CD14-positive monocyte (primary cell): ENCODE data around the gene UBE2M. TPM values are rescaled to one million over a fixed set of nuclear protein-coding genes. Genes with fewer than 3 reads are reported as not detected.
"Not testable (repeated sequence)": the region's sequence is repeated elsewhere in the genome, so short reads cannot be mapped to it uniquely, and the experiment has no call there.

Source experiments
- DNase-seq, 3 donors: peaks; one replicate each; pipeline ENCODE4 v3.0.0-alpha.2; 2011 to 2022
- H2AFZ ChIP-seq: 2 replicates; pipeline ENCODE4 v1.6.0; 2012; ENCODE audit warnings: mild to moderate bottlenecking, low read depth, low read length, inconsistent platforms; ENCODE audit not compliant: insufficient read depth, poor library complexity, severe bottlenecking
- H3K27ac ChIP-seq, 2 donors: 1 replicate in 1 of 2; 2 replicates in 1 of 2; pipeline ENCODE4 v1.5.1; 2012 to 2013; ENCODE audit warnings: low read length in 2 of 2, control low read depth in 1 of 2, inconsistent platforms in 1 of 2, low read depth in 1 of 2, mild to moderate bottlenecking in 1 of 2
- H3K27me3 ChIP-seq, 2 donors: one replicate each; pipeline versions ENCODE4 v1.6.0 to v1.6.1; 2011 to 2013; ENCODE audit warnings: low read length in 2 of 2; ENCODE audit not compliant: control insufficient read depth in 2 of 2, insufficient read depth in 2 of 2
- H3K36me3 ChIP-seq, 2 donors: replicated peaks in 1 of 2; 1 replicate in 1 of 2; 2 replicates in 1 of 2; pipeline versions ENCODE4 v1.5.1 to v1.6.1; 2012 to 2013; ENCODE audit warnings: low read length in 2 of 2, control low read depth in 1 of 2, inconsistent platforms in 1 of 2, mild to moderate bottlenecking in 1 of 2; ENCODE audit not compliant: insufficient read depth in 2 of 2, control insufficient read depth in 1 of 2
- H3K4me1 ChIP-seq, 2 donors: 1 replicate in 1 of 2; 2 replicates in 1 of 2; pipeline versions ENCODE4 v1.5.1 to v1.6.1; 2012 to 2013; ENCODE audit warnings: low read length in 2 of 2, control low read depth in 1 of 2, inconsistent platforms in 1 of 2, mild to moderate bottlenecking in 1 of 2, moderate library complexity in 1 of 2; ENCODE audit not compliant: insufficient read depth in 2 of 2, control insufficient read depth in 1 of 2
- H3K4me2 ChIP-seq: replicated peaks from 2 replicates; pipeline ENCODE3; 2012; ENCODE audit warnings: low read length, moderate library complexity, mild to moderate bottlenecking; ENCODE audit not compliant: poor library complexity, severe bottlenecking; ENCODE audit errors: extremely low read depth
- H3K4me3 ChIP-seq, 3 experiments: fragments of 200-600 bp in 1 of 3; sonication (generic) in 1 of 3; replicated peaks in 1 of 3; 1 replicate in 2 of 3; 2 replicates in 1 of 3; pipeline ENCODE4 v1.5.1; 2011 to 2013; ENCODE audit warnings: low read length in 3 of 3, mild to moderate bottlenecking in 3 of 3, control low read depth in 2 of 3, low read depth in 2 of 3, inconsistent platforms in 1 of 3, moderate library complexity in 1 of 3
- H3K79me2 ChIP-seq: 2 replicates; pipeline ENCODE4 v1.6.0; 2012; ENCODE audit warnings: mild to moderate bottlenecking, control low read depth, inconsistent platforms, low read length, moderate library complexity; ENCODE audit not compliant: insufficient read depth
- H3K9ac ChIP-seq: 2 replicates; pipeline ENCODE4 v1.6.0; 2017; ENCODE audit warnings: low read length, mild to moderate bottlenecking; ENCODE audit not compliant: insufficient read depth, poor library complexity, severe bottlenecking
- H3K9me3 ChIP-seq, 2 donors: replicated peaks in 1 of 2; 1 replicate in 1 of 2; 2 replicates in 1 of 2; pipeline versions ENCODE4 v1.5.1 to v1.6.1; 2012 to 2013; ENCODE audit warnings: low read length in 2 of 2, control low read depth in 1 of 2; ENCODE audit not compliant: control insufficient read depth in 1 of 2, insufficient read depth in 1 of 2
- H4K20me1 ChIP-seq: 2 replicates; pipeline ENCODE4 v1.6.0; 2012; ENCODE audit warnings: mild to moderate bottlenecking, low read length, control low read depth, moderate library complexity; ENCODE audit not compliant: insufficient read depth
- H3K27ac Mint-ChIP-seq, 7 donors: one replicate each; pipeline ENCODE4 v1.8.0; 2020; ENCODE audit warnings: mild to moderate bottlenecking in 7 of 7, mixed read lengths in 7 of 7, moderate library complexity in 6 of 7, inconsistent platforms in 2 of 7
- H3K27me3 Mint-ChIP-seq, 3 donors: one replicate each; pipeline ENCODE4 v1.8.0; 2021 to 2022; ENCODE audit warnings: low read depth in 3 of 3, mild to moderate bottlenecking in 3 of 3, mixed read lengths in 3 of 3, moderate library complexity in 3 of 3, inconsistent platforms in 1 of 3
- H3K36me3 Mint-ChIP-seq, 2 donors: one replicate each; pipeline ENCODE4 v1.8.0; 2020; ENCODE audit warnings: mixed read lengths in 2 of 2, inconsistent platforms in 1 of 2, mild to moderate bottlenecking in 1 of 2
- H3K4me1 Mint-ChIP-seq: one replicate; pipeline ENCODE4 v1.8.0; 2020; ENCODE audit warnings: mild to moderate bottlenecking, mixed read lengths
- H3K4me3 Mint-ChIP-seq, 2 donors: one replicate each; pipeline ENCODE4 v1.8.0; 2020; ENCODE audit warnings: mild to moderate bottlenecking in 2 of 2, mixed read lengths in 2 of 2, moderate library complexity in 1 of 2
- H3K9me3 Mint-ChIP-seq, 7 donors: one replicate each; pipeline ENCODE4 v1.8.0; 2020 to 2022; ENCODE audit warnings: mixed read lengths in 7 of 7, mild to moderate bottlenecking in 6 of 7, moderate library complexity in 6 of 7, inconsistent platforms in 2 of 7
- WGBS: methylation state at CpG from one replicate; pipeline ENCODE4 v1.1.5; 2013; ENCODE audit warnings: missing lambda C conversion rate; ENCODE audit not compliant: insufficient coverage; 5-methylcytosine and 5-hydroxymethylcytosine counted together
- intact Hi-C, 2 donors: fragments of 100-400 bp; cut with micrococcal nuclease; formaldehyde crosslinking; loops; one replicate each; pipeline versions ENCODE4 v1.15.0 to v1.15.1; 2023
- polyA plus RNA-seq, 3 donors: library from polyadenylated mRNA; depleted of rRNA in 1 of 3; unstranded in 2 of 3; stranded (reverse) in 1 of 3; fragments of 300-500 nt in 2 of 3; fragments of >200 nt in 1 of 3; fragmentation: Illumina TruSeq in 2 of 3; gene quantifications; 1 replicate in 2 of 3; 2 replicates in 1 of 3; pipeline ENCODE4 v1.2.3, GENCODE V29; 2012 to 2021
- TF ChIP-seq, protein P1 (sequence below): fragments of 200-600 bp; IDR thresholded peaks from one replicate; pipeline ENCODE4 v1.8.0; 2022; ENCODE audit warnings: antibody characterized with exemption, mild to moderate bottlenecking

The UBE2M gene
- polyA plus RNA-seq, 3 donors = 7.8 to 84.6 (median 14.3) TPM

DNA sequence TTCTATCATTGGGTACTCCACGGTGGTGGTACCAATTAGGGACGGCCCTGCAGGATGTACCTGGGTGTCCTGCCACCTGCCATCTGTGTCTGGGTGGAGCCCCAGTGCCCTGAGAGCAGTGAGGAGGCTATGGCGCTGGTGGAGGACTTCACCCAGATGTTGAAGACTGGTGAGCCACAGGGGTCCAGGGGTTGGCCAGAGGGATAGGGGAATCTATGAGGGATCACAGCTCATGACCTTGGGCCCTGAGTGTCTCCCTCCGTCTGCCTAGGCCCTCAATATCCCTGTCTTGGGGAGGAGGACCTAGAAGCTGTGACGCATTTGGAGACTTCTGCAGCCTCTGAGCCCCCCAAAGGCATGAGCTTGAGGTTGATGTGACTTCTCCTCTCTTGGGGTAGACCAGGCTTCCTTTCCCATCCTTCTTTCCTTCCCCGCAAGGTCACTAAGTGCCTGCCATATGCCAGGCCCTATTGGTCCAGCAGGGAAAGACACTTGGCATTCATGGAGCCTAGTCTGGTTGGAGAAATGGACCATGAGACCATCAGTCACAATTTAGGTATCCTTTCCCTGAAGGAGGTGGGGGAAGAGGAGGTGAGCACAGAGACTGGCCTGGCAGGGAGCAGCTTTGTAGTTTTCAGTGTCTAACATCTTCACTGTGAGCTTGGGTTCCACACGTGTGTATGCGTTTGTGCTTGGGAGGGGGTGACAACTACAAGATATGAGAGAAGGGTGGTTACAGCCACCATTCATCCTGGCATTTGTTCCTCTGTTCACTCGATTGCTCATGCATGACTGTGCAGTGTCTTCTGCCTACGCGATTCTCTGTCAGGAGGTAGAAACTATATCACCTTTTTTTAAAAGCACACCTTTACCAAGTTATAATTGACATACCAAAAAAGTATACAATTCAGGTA lies 19.9 kb upstream of the UBE2M start:
- Mint-ChIP-seq H3K4me1 (peaks cover 32% of the 10 kb centered on the region), H3K27ac (peak overlapping the region in 2 of 7 donors; percentile 20 to 43), H3K36me3 (peaks cover 22 to 26% of the 10 kb centered on the region in 2 donors), H3K27me3 (peaks cover 0 to 7% (median 3%) of the 10 kb centered on the region in 3 donors), H3K4me3 (no peak overlapping the region), H3K9me3 (peaks cover 0 to 2% (median 0%) of the 10 kb centered on the region in 7 donors)
- Histone ChIP-seq H3K4me2 (no peak overlapping the region), H3K4me1 (peaks cover 23% of the 10 kb centered on the region in 2 donors), H2AFZ (no peak overlapping the region), H3K9me3 (no peaks in the 10 kb centered on the region), H3K79me2 (peaks cover 10% of the 10 kb centered on the region), H3K4me3 (no peak overlapping the region), H3K9ac (no peak overlapping the region), H3K27ac (no peak overlapping the region), H3K27me3 (no peaks in the 10 kb centered on the region), H3K36me3 (peaks cover 7 to 20% of the 10 kb centered on the region in 2 donors), H4K20me1 (peaks cover 6% of the 10 kb centered on the region)
- no peak for DNase-seq
- 93% methylated on average over 5 of the region's 11 CpGs for WGBS
- intact Hi-C loops = no loop called here
- TF ChIP-seq, protein P1, sequence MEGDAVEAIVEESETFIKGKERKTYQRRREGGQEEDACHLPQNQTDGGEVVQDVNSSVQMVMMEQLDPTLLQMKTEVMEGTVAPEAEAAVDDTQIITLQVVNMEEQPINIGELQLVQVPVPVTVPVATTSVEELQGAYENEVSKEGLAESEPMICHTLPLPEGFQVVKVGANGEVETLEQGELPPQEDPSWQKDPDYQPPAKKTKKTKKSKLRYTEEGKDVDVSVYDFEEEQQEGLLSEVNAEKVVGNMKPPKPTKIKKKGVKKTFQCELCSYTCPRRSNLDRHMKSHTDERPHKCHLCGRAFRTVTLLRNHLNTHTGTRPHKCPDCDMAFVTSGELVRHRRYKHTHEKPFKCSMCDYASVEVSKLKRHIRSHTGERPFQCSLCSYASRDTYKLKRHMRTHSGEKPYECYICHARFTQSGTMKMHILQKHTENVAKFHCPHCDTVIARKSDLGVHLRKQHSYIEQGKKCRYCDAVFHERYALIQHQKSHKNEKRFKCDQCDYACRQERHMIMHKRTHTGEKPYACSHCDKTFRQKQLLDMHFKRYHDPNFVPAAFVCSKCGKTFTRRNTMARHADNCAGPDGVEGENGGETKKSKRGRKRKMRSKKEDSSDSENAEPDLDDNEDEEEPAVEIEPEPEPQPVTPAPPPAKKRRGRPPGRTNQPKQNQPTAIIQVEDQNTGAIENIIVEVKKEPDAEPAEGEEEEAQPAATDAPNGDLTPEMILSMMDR = no peak

- H3K9me3 Mint-ChIP-seq, H3K27me3 Mint-ChIP-seq, H3K9ac ChIP-seq, intact Hi-C loops, DNase-seq, H3K27ac ChIP-seq, H3K4me3 ChIP-seq, H3K4me3 Mint-ChIP-seq, H3K9me3 ChIP-seq, H3K27me3 ChIP-seq, H4K20me1 ChIP-seq, H2AFZ ChIP-seq, H3K4me2 ChIP-seq: not testable (repeated sequence)
- H3K36me3 ChIP-seq = peaks cover 2 to 13% of the 10 kb centered on the region in 2 donors
- peaks cover 23% of the 10 kb centered on the region in 2 donors for H3K4me1 ChIP-seq
- peaks cover 32% of the 10 kb centered on the region for H3K4me1 Mint-ChIP-seq
- peak overlapping the region in 1 of 7 donors; percentile 43 for H3K27ac Mint-ChIP-seq
- peaks cover 15 to 19% of the 10 kb centered on the region in 2 donors for H3K36me3 Mint-ChIP-seq
- WGBS = no CpG with 5 or more reads among the region's 2 CpGs
- peaks cover 10% of the 10 kb centered on the region for H3K79me2 ChIP-seq
These were observed 19.2 kb upstream of the UBE2M start for GRCh38 chr19:58577581-58577980.
